CD4-positive, alpha-beta T cell treated with Interleukin-17A for 1 hour (primary cell): ENCODE data around the gene TMEM271.

Source experiments
- DNase-seq: peaks from one replicate; pipeline ENCODE4 v3.0.0-alpha.2; 2020

The TMEM271 gene

GRCh38 chr4:576245-576821, at the start of gene TMEM271:
TMEM271 (minus strand) TSS chr4:576295; CDS start chr4:576062, 233 bp downstream.
- no peak for DNase-seq

GRCh38 chr4:625631-626161, 49.6 kb upstream of the TMEM271 start:
- DNase-seq = no peak

GRCh38 chr4:624705-625590, 48.9 kb upstream of the TMEM271 start, which contains the start of gene PDE6B:
PDE6B (plus strand) TSS chr4:625573; CDS start chr4:625627, 54 bp downstream.
- DNase-seq = no peak

- DNase-seq = no peak
Measured at GRCh38 chr4:623914-624566, 47.9 kb upstream of the TMEM271 start.

- no peak for DNase-seq
Measured at GRCh38 chr4:622996-623913, 47.2 kb upstream of the TMEM271 start.

GRCh38 chr4:622071-622995, 46.2 kb upstream of the TMEM271 start:
- no peak for DNase-seq

GRCh38 chr4:621296-622070, 45.4 kb upstream of the TMEM271 start:
- no peak for DNase-seq

GRCh38 chr4:620851-621261, 44.8 kb upstream of the TMEM271 start:
- DNase-seq = no peak

- DNase-seq = no peak
Measured at GRCh38 chr4:620201-620600, 44.1 kb upstream of the TMEM271 start.

- DNase-seq = no peak
Measured at GRCh38 chr4:617644-618641, 41.8 kb upstream of the TMEM271 start.

- DNase-seq = no peak
Measured at GRCh38 chr4:616911-617643, 41.0 kb upstream of the TMEM271 start.

GRCh38 chr4:616091-616490, 40.0 kb upstream of the TMEM271 start:
- no peak for DNase-seq

- no peak for DNase-seq
Measured at GRCh38 chr4:613126-613525, 37.0 kb upstream of the TMEM271 start.

- DNase-seq = no peak
Measured at GRCh38 chr4:612749-613125, 36.6 kb upstream of the TMEM271 start.

GRCh38 chr4:612052-612748, 36.1 kb upstream of the TMEM271 start:
- no peak for DNase-seq

- no peak for DNase-seq
Measured at GRCh38 chr4:610411-611261, 34.5 kb upstream of the TMEM271 start.
